NCI-H146 (cell line): ENCODE measurements around the gene KLF6.

Experiments used
- DNase-seq: peaks from one replicate; lab custom pipeline; 2025; lab: John Stamatoyannopoulos, UW

The KLF6 gene

DNA sequence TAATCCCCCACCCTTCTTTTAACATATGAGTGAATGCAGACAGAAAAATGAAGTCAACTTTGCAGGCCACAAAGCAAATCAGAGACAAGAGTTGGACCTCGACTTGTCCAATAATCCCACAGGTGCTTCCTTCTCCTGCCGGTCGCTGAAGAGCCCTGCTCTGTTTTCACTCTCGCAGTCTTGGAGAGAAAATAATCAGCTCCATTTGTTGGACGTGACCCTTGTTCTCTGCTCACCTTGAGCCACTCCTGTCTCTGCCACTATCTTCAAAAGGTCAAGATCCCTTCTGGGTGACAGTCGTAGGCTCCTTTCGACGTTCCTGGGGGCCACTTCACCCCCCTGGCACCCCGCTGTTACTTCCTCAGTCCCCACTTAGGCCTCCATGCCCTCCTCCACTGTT is 2.8 kb upstream of the KLF6 start:
- no peak for DNase-seq

- DNase-seq: peak; percentile 91
These were observed 2.0 kb upstream of the KLF6 start for GRCh38 chr10:3787016-3787400.

GRCh38 chr10:3786295-3787015 is 1.4 kb upstream of the KLF6 start:
- peak; percentile 97 for DNase-seq

DNA sequence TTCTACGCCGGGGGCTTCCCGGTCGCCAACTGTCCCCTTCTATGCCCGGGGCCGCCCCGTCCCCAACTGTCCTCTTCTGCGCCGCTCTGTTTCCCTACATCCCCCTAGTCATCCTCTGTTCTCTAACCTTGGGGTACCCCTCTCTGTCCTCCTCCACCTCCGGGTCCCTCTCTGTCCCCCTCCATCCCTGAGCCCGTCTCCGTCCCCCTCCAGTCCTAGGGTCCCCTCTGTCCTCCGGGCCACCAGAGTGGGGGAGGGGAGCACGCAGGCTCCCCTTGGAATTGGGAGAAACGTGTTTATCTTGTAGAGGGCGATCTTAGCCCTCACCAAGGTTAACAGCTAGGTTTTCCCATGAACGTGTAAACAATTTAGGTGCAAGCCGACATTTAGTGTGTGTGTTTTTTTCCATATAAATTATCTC is 852 bp upstream of the KLF6 start:
- peak; percentile 82 for DNase-seq

DNA sequence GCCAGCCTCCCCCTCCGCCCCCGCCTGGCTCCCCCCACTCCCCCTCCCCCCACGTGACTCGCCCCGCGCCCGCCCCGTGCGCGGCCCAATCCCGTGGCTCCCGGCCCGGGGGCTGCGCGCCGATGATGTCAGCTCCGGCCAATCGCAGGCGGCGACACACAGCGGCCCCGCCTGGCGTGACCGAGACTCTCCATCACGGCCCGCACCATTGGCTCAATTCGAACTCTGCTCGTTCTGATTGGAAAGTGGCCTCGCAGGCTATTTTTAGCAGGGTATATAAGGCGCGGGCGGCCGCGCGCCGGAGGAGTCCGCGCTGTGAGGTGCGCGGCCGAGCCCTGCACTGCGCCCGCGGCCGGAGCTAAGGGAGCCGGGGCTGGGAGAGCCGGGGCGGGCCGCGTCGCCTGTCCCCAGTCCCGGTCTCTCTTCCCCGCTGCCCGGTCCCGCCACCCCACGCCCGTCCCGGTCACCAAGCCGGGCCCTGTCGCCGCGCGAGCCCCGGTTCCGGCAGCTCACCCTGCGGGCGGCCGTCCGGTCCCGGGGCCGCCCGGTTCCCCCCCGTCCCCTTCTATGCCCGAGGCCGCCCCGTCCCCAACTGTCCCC is 342 bp upstream of the KLF6 start:
- DNase-seq: peak; percentile 99

DNA sequence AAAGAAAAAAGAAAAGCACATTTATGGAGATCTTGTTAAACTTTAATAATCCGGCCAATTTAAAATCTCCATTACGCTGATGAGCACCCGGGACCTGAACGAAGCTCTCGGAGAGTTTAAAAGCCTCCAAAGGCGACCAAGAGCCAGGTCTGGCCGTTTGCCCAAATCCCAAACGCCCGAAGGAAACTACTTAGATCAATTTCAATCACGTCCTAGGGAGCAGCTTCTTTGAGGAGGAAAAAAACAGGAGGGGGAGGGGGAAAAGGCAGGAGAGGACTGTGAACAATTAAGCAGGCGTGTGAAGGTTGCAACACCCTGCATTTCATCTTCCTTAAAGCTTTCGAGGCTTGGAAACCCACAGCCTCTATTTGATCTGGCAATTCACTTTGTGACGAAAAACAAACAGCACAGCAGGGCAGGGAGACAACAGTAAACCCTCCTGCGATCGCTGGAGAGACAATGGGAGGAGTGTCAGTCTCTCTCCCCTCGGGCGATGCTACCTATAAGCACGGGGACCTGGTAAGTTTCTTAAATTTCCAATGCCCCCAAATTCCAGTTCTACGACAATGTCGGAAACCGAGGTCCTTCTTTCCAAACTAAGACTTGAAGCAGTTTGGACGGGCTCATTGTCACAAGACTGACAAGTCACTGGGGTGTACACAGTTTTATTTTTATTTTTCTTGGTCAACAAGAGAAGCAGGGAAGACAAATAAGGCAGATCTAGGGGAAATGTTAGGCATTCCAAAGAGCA is 1.2 kb downstream of the KLF6 start:
- peak; percentile 98 for DNase-seq

DNA sequence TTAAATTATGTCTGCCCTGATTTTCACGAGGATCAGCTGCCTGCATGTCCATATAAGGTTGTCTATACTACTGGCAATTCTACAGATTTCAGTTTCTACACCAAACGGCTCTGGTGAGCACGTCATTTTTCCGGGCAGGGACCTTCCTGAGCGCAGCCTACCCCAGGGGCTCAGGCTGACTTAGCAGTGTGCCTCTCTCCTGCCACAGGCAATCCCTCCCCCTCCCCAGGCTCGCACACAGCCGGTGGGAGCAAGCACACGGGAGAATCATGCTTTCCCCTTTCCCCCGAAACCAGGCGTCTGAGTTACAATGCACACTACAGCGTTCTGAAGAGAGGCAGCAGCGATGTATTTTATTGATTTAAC is 1.7 kb downstream of the KLF6 start:
- peak; percentile 77 for DNase-seq

DNA sequence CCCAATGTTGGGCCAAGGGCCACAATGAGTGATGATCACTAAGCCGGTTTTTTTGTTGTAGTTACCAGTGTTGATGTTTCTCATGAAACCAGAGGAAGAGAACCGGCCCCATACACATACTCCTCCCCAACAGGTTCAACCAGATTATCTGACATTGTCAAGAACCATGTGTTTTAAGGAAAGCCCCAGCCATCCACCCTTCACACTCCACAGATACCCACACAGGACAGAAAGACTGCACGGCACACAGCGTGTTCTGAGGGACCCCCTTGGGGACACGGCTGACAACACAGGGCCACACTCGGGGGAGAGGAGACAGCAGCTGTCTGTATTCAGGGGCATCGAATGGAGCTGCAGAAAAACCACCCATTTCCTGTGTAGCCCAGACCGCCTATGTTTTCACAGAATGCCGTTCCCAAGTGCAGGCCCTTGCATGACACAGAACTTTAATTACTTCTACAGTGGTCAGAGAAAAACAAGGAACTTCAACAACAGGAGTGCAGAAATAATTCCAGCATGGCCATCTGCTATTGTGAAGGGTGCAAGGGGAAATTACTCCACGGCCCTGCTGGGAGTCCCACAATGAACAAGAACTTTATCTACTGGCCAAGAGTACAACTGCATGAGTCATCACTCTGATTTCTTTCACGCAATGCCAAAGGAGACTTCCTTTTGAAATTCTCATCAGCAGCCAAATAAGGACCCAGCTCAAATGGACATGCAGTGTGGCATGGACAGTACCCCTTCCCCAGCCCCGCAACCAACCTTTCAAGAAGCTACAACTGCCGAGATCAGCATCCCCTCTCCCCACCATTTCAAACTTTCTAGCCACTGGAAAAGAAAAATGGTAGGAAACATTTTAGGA is 2.3 kb downstream of the KLF6 start:
- peak; percentile 57 for DNase-seq

GRCh38 chr10:3782146-3782450 is 2.9 kb downstream of the KLF6 start:
- no peak for DNase-seq

DNA sequence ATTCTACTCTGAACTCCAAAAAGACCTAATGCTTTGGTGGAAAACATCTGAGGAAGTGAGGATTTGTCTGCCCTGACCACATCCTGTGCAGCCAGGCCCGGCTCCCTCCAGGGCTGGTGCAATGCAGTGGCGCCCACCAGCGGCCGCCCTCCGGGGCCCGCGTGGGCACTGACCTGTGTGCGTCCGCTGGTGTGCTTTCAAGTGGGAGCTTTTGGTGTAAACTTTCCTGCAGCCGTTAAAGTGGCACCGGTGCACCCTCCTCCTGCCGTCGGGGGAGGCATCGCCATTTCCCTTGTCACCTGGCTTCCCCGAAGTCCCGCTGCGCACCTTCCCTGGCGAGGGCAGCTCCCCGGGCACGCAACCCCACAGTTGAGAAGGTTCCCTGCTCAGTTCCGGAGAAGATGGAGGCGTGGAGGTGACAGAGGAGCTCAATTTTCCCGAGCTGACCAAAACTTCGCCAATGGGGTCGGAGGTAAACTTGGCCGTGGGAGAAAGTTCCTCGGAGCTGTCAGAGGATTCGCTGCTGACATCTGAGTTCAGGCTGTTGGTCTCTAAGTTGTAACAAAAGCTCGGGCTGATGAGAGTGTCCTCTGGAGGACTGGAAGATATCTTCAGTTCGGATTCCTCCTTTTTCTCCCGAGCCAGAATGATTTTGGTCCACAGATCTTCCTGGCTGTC is 3.4 kb downstream of the KLF6 start:
- DNase-seq: no peak

DNA sequence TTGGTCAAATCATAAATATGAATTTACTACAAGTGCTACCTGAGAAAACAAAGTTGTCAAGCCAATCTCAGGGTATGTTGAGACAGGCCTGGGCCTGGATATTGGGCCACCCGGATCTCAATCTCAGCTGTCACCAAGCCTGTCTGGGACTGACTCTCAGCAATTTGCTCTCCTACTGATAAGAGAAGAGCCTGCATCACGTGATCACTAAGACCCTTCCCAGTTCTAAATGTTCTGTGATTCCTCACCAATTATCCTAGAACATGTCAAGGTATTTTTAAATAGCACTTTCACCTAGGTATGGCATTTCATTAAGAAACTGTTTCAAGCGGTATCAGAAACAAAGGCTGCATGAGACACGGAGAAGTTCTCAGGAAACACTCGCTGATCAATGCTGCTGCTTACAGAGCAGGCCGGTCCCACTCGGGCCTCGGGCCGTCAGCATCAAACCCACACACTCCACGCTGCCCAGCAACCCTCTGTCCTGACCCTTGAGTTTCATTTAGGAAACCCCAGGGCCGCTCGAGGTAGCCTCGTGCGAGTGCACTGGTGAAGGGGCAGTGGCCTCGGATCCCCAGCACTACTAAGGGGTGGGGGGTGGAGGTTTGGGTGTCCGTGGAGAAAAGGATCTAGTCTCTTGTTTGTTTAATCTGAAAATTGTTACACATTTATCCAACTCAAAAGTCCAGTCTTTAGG is 4.1 kb downstream of the KLF6 start:
- no peak for DNase-seq

- no peak for DNase-seq
These were observed 4.8 kb downstream of the KLF6 start for GRCh38 chr10:3780021-3780770.

- DNase-seq: no peak
These were observed 5.8 kb downstream of the KLF6 start for GRCh38 chr10:3779158-3779741.

GRCh38 chr10:3778692-3779157 is 6.3 kb downstream of the KLF6 start:
- DNase-seq: no peak

- DNase-seq: no peak
These were observed 6.9 kb downstream of the KLF6 start for GRCh38 chr10:3777981-3778691.

- peak; percentile 24 for DNase-seq
These were observed 8.0 kb downstream of the KLF6 start for GRCh38 chr10:3776796-3777571.

- peak; percentile 41 for DNase-seq
These were observed 9.1 kb downstream of the KLF6 start for GRCh38 chr10:3775696-3776551.
